Measurements from ENCODE around the gene KHK.
"Not testable (repeated sequence)": the region's sequence is repeated elsewhere in the genome, so short reads cannot be mapped to it uniquely, and the experiment has no call there.

The KHK gene

GRCh38 chr2:27097341-27097740 lies 10.8 kb downstream of the KHK start:
- DNase-seq, result no peak

GRCh38 chr2:27099334-27099955 lies 12.9 kb downstream of the KHK start:
- DNase-seq, result no peak

- DNase-seq, result no peak
Measured at GRCh38 chr2:27100036-27100435, 13.5 kb downstream of the KHK start.

GRCh38 chr2:27102329-27102728 lies 15.8 kb downstream of the KHK start:
- DNase-seq, result no peak

GRCh38 chr2:27105981-27106380 lies 19.4 kb downstream of the KHK start:
- DNase-seq, result no peak

GRCh38 chr2:27108221-27108620 lies 21.6 kb downstream of the KHK start:
- DNase-seq, result no peak

- DNase-seq, result no peak
Measured at GRCh38 chr2:27109083-27109482, 22.5 kb downstream of the KHK start.

- not testable (repeated sequence) for DNase-seq
Measured at GRCh38 chr2:27110603-27111352, 24.2 kb downstream of the KHK start.

GRCh38 chr2:27111392-27112078 lies 25.0 kb downstream of the KHK start:
- not testable (repeated sequence) for DNase-seq

- DNase-seq, result no peak
Measured at GRCh38 chr2:27115519-27115918, 28.9 kb downstream of the KHK start.

- DNase-seq, result no peak
Measured at GRCh38 chr2:27117995-27118524, 31.5 kb downstream of the KHK start.

- no peak for DNase-seq
Measured at GRCh38 chr2:27118525-27119329, 32.2 kb downstream of the KHK start, which contains the start of gene CGREF1. TSS of gene CGREF1 (minus strand) at chr2:27119128. CDS start at chr2:27104366, 14,762 bp downstream.

GRCh38 chr2:27119330-27119670 lies 32.7 kb downstream of the KHK start:
- DNase-seq, result not testable (repeated sequence)

- no peak for DNase-seq
Measured at GRCh38 chr2:27121906-27122305, 35.3 kb downstream of the KHK start.

- no peak for DNase-seq
Measured at GRCh38 chr2:27122791-27123190, 36.2 kb downstream of the KHK start.

- DNase-seq, result peak; percentile 16 to 73 (median 49)
Measured at GRCh38 chr2:27123302-27124150, 37.0 kb downstream of the KHK start, which contains the start of gene ABHD1. TSS of gene ABHD1 (plus strand) at chr2:27123815. CDS start at chr2:27123949, 134 bp downstream.

GRCh38 chr2:27125104-27125503 lies 38.5 kb downstream of the KHK start:
- DNase-seq, result no peak

GRCh38 chr2:27126252-27126710 lies 39.7 kb downstream of the KHK start:
- no peak for DNase-seq

GRCh38 chr2:27127883-27128667 lies 41.5 kb downstream of the KHK start:
- DNase-seq, result no peak

GRCh38 chr2:27128668-27129571 lies 42.3 kb downstream of the KHK start:
- no peak for DNase-seq

Data from stimulated activated naive CD4-positive, alpha-beta T cell (primary cell).